Parathyroid adenoma (tissue), 2 donors: Measurements from ENCODE around the gene CEBPA.
"Not testable (repeated sequence)": the region's sequence is repeated elsewhere in the genome, so short reads cannot be mapped to it uniquely, and the experiment has no call there.

Experiments used
- H2AFZ ChIP-seq: fragments of 300-600 bp; sonication (generic); one replicate; pipeline ENCODE4 v1.7.0; 2017; ENCODE audit warnings: antibody characterized with exemption, mild to moderate bottlenecking
- H3K27ac ChIP-seq: fragments of 300-600 bp; sonication (generic); one replicate; pipeline ENCODE4 v1.7.0; 2017
- H3K27me3 ChIP-seq: fragments of 300-600 bp; sonication (generic); one replicate; pipeline ENCODE4 v1.7.0; 2017; ENCODE audit warnings: low read length; ENCODE audit not compliant: control insufficient read depth, insufficient read depth
- H3K36me3 ChIP-seq: fragments of 300-600 bp; sonication (generic); one replicate; pipeline ENCODE4 v1.7.0; 2017; ENCODE audit warnings: low read length; ENCODE audit not compliant: control insufficient read depth, insufficient read depth
- H3K4me1 ChIP-seq: fragments of 300-600 bp; sonication (generic); one replicate; pipeline ENCODE4 v1.7.0; 2017; ENCODE audit warnings: control low read depth
- H3K4me2 ChIP-seq: fragments of 300-600 bp; sonication (generic); one replicate; pipeline ENCODE4 v1.7.0; 2017; ENCODE audit warnings: low read length
- H3K4me3 ChIP-seq: fragments of 300-600 bp; sonication (generic); one replicate; pipeline ENCODE4 v1.7.0; 2017; ENCODE audit warnings: low read depth, low read length
- H3K79me2 ChIP-seq: fragments of 300-600 bp; sonication (generic); one replicate; pipeline ENCODE4 v1.7.0; 2017; ENCODE audit warnings: control low read depth
- H3K9ac ChIP-seq: fragments of 300-600 bp; sonication (generic); one replicate; pipeline ENCODE4 v1.7.0; 2017; ENCODE audit warnings: mild to moderate bottlenecking
- H3K9me3 ChIP-seq: fragments of 300-600 bp; sonication (generic); one replicate; pipeline ENCODE4 v1.7.0; 2017; ENCODE audit warnings: low read length; ENCODE audit not compliant: control insufficient read depth
- TF ChIP-seq, protein P1 (sequence below): fragments of 300-600 bp; sonication (generic); IDR thresholded peaks from one replicate; pipeline ENCODE4 v1.7.0; 2017; ENCODE audit warnings: antibody characterized with exemption, mild to moderate bottlenecking
- donor health status: primary hyperparathyroidism.

Gene CEBPA

DNA sequence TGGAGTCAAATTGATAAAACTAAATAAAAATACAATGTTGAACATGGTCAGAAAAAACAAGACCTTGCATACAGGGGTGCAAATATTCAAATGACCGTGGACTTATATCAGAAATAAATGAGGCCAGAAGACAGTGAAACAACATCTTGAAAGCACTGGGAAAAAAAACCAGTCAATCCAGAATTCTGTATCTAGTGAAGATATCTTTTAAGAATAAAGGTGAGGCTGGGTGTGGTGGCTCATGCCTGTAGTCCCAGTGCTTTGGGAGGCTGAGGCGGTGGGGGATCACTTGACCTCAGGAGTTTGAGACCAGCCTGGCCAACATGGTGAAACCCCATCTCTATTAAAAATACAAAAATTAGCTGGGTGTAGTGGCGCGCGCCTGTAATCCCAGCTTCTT is 15.2 kb upstream of the CEBPA start:
- Histone ChIP-seq H3K36me3 (no peaks in the 10 kb centered on the region), H3K79me2 (no peaks in the 10 kb centered on the region), H3K27ac (no peak overlapping the region), H3K9me3 (no peaks in the 10 kb centered on the region), H3K27me3 (no peaks in the 10 kb centered on the region), H3K4me3 (no peak overlapping the region), H2AFZ (no peak overlapping the region), H3K9ac (no peak overlapping the region), H3K4me2 (no peak overlapping the region), H3K4me1 (no peaks in the 10 kb centered on the region)
- TF ChIP-seq, protein P1, sequence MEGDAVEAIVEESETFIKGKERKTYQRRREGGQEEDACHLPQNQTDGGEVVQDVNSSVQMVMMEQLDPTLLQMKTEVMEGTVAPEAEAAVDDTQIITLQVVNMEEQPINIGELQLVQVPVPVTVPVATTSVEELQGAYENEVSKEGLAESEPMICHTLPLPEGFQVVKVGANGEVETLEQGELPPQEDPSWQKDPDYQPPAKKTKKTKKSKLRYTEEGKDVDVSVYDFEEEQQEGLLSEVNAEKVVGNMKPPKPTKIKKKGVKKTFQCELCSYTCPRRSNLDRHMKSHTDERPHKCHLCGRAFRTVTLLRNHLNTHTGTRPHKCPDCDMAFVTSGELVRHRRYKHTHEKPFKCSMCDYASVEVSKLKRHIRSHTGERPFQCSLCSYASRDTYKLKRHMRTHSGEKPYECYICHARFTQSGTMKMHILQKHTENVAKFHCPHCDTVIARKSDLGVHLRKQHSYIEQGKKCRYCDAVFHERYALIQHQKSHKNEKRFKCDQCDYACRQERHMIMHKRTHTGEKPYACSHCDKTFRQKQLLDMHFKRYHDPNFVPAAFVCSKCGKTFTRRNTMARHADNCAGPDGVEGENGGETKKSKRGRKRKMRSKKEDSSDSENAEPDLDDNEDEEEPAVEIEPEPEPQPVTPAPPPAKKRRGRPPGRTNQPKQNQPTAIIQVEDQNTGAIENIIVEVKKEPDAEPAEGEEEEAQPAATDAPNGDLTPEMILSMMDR: no peak

DNA sequence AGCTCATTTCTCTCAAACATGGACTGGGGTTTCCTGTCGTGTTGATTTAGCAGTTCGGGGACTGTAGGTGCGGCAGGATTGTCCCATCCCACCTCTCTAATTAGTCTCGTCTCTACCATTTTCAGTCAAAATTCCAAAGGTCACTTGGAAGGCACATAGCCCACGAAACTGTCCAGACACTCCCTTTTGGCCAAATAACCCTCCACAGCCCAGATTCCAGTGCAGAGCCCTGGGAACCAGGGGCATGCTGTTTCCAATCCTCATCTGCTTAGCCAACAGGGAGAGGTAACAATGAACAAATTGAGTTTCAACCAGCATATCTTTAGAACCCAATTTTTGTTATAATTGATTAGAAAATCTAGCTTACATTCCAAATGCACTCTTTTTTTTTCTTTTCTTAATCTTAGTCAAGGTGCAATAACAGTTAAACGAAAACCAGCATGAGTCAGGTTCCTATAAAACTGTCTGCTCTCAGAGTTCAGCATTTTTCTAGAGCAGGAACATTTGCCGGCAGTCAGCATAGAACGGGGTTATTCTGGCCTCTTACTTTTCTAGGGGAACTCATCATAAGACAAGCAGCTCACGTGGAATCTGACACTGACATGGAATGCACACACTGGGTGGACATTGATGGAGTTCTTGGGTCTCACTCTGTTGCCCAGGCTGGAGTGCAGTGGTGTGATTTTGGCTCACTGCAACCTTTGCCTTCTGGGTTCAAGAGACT is 14.4 kb upstream of the CEBPA start:
- Histone ChIP-seq H3K4me3 (no peak overlapping the region), H2AFZ (no peak overlapping the region), H3K36me3 (no peaks in the 10 kb centered on the region), H3K9me3 (no peaks in the 10 kb centered on the region), H3K4me2 (no peak overlapping the region), H3K27ac (no peak overlapping the region), H3K4me1 (no peaks in the 10 kb centered on the region), H3K79me2 (no peaks in the 10 kb centered on the region), H3K27me3 (no peaks in the 10 kb centered on the region), H3K9ac (no peak overlapping the region)
- TF ChIP-seq, protein P1: no peak

DNA sequence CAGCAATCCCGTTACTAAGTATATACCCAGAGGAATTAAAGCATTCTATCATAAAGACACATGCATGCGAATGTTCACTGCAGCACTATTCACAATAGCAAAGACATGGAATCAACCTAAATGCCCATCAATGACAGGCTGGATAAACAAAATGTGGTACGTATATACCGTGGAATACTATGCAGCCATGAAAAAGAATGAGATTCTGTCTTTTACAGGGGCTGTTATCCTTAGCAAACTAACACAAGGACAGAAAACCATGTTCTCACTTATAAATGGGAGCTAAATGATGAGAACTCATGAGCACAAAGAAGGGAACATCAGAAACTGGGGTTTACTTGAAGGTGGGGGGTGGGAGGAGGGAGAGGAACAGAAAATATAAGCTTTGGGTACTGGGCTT is 10.5 kb upstream of the CEBPA start:
- H3K4me3 ChIP-seq, H3K36me3 ChIP-seq, H3K27ac ChIP-seq, H3K27me3 ChIP-seq, H3K9me3 ChIP-seq, H3K4me2 ChIP-seq, H3K9ac ChIP-seq, H2AFZ ChIP-seq, H3K79me2 ChIP-seq: not testable (repeated sequence)
- H3K4me1 ChIP-seq: peaks cover 12% of the 10 kb centered on the region

DNA sequence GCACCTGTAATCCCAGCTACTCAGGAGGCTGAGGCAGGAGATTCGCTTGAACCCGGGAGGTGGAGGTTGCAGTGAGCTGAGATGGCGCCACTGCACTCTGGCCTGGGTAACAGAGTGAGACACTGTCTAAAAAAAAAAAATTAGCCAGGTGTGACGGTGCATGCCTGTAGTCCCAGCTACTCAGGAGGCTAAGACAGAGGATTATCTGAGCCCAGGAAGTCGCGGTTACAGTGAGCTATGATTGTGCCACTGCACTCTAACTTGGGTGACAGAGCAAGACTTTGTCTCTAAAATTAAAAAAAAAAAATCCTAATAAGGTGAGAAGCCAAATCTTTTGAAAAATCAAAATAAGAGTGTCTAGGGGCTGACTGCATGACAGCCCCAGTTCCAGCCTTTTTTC is 9.7 kb upstream of the CEBPA start:
- Histone ChIP-seq H2AFZ (no peak overlapping the region), H3K4me2 (no peak overlapping the region), H3K27me3 (no peaks in the 10 kb centered on the region), H3K9me3 (no peaks in the 10 kb centered on the region), H3K27ac (no peak overlapping the region), H3K36me3 (no peaks in the 10 kb centered on the region), H3K4me1 (peaks cover 12% of the 10 kb centered on the region), H3K4me3 (no peak overlapping the region), H3K79me2 (no peaks in the 10 kb centered on the region), H3K9ac (no peak overlapping the region)
- TF ChIP-seq, protein P1: no peak

DNA sequence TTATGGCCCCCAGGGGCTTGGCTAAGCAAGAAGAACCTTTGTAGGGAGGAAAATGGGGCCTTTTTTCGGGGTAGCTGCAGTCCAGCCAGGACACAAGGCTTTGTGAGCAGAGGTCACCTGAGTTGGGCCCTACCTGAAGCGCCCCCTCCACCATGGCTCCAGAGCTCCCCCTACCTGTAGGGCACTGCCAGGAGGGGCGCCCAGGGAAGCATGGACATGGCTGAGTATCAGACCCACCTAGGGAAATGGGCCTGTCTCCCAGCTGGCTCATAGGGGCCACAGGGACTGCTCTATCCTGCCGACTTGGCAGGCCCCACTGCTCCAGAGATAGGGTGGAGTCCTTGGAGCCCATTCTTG is 9.0 kb upstream of the CEBPA start:
- Histone ChIP-seq H3K27ac (peak overlapping the region; percentile 87), H3K9me3 (no peaks in the 10 kb centered on the region), H3K36me3 (no peaks in the 10 kb centered on the region), H3K79me2 (no peaks in the 10 kb centered on the region), H3K4me3 (peak overlapping the region; percentile 8), H2AFZ (peak overlapping the region; percentile 86), H3K4me2 (peak overlapping the region; percentile 13), H3K9ac (no peak overlapping the region), H3K27me3 (no peaks in the 10 kb centered on the region), H3K4me1 (peaks cover 12% of the 10 kb centered on the region)
- TF ChIP-seq, protein P1: peak; percentile 56
